NCI-H146 (cell line): ENCODE measurements around the gene TMEM204.

Source experiments
- DNase-seq: peaks from one replicate; lab custom pipeline; 2025; lab: John Stamatoyannopoulos, UW

TMEM204 gene

GRCh38 chr16:1533443-1533951, at the start of gene TMEM204:
TSS of gene TMEM204 (plus strand) at chr16:1533666. CDS start at chr16:1534276, 610 bp downstream.
- no peak for DNase-seq

- no peak for DNase-seq
Measured at GRCh38 chr16:1485847-1486496, 47.5 kb upstream of the TMEM204 start.

GRCh38 chr16:1486551-1487390, 46.7 kb upstream of the TMEM204 start:
- DNase-seq: no peak

- no peak for DNase-seq
Measured at GRCh38 chr16:1487395-1488053, 45.9 kb upstream of the TMEM204 start.

- no peak for DNase-seq
Measured at GRCh38 chr16:1488054-1488601, 45.3 kb upstream of the TMEM204 start.

DNA sequence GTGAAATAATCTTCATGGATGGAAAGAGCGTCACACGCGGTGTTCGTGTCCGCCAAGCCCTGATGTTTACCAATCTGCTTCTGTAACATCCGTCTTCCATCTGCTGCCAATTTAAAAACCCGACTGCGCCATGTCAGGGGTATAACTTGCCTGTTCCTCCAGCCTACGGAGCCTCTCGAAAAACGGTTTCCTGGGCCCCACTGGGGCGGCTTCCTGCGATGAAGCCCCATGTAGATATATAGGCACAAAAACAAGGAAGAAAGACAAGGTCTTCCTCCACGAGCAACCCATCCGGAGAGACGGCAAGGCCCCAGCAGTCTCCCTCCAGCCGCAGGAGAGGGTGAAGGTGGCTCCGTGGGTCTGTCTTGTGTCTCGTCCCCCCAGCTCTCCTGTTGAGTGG, 44.8 kb upstream of the TMEM204 start, which contains the start of gene PTX4:
TSS of gene PTX4 (minus strand) at position 326 of the 400 bp plus-strand sequence. CDS start at position 291, 35 bp downstream.
- no peak for DNase-seq

GRCh38 chr16:1489077-1489476, 44.4 kb upstream of the TMEM204 start:
- no peak for DNase-seq

- DNase-seq: no peak
Measured at GRCh38 chr16:1491327-1491726, 42.1 kb upstream of the TMEM204 start.

GRCh38 chr16:1492082-1492922, 41.2 kb upstream of the TMEM204 start:
- no peak for DNase-seq

DNA sequence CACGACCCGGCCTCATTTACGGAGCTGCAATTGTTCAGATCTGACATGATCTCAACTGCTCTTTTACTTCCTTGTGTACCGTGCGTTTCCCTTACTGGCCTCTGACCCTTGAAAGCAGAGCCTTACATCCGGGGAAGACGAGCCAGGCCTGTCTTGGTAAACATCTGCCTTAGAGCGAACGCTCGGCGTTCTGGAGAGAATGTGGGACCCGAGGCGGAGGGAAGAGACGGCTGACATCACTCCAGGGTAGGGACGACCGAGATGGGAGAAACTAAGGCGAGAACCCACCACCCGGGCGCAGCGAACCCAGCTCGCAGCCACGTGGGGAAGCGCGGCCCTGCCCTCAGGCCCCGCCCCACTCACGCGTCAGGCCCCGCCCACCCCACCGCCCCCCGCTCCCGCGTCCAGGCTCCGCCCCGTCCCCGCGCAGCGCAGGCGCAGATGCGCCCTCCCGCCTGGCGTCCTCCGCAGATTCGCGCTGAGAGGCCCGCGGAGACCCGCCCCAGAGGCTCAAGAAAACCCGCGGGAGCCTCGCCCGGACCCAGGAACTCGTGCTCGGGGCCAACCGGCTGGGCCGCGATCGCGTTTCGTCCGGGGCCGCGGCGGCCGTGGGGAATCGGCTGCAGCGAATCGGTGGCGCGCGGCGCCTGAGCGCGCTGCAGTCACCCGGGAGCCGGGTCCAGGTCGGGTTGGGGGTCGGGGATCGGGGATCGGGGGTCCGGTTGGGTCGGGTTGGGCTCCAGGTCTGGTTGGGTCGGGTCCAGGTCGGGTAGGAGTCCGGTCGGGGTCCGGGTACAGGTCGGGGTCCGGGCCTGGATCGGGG, 40.3 kb upstream of the TMEM204 start, which contains the start of gene TELO2:
TSS of gene TELO2 (plus strand) at position 438 of the 823 bp plus-strand sequence. CDS start 922 bp downstream, outside the sequence.
- DNase-seq: peak; percentile 82

DNA sequence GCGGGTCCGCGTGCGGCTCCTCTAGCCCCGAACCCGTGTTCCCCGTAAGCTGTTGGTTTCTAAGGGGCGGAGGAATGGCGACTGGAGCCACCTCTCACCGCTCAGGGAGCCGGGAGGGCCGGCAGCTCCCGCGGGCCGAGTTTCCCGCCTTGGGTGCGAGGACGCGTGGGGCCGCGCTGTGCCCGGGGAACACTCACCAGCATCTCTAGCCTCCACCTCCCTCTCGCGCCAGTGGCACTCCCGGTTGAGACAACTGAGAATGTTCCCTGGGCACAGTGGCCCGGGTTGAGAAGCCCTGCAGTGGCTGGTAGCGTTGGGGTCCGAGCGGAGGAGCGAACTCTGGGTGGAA, 39.7 kb upstream of the TMEM204 start:
- peak; percentile 39 for DNase-seq

- DNase-seq: peak; percentile 21
Measured at GRCh38 chr16:1494129-1494640, 39.3 kb upstream of the TMEM204 start.

GRCh38 chr16:1494711-1495110, 38.8 kb upstream of the TMEM204 start:
- DNase-seq: no peak

DNA sequence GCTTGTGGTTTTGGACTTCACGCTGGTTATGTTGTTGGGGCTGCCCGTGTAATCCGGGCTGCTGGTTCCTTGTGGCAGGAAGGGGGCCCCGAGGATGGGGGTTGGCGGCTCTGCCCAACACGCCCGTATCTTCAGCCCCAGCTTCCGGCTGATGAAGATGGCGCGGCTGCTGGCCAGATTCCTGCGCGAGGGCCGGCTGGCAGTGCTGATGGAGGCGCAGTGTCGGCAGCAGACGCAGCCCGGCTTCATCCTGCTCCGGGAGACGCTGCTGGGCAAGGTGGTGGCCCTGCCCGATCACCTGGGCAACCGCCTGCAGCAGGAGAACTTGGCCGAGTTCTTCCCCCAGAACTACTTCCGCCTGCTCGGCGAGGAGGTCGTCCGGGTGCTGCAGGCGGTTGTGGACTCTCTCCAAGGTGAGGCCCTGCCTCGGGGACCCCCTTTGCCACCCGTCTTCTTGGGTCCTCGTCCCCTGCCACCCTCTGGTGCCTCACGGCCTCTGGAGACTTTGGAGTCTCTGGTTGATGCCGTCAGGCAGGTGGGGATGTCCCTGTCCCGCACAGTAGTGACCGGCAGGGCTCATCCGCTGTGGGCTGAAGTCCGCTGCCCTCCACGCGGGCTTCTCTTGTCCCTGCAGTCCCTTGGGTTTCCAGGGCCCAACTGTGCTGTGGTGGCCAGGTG, 38.1 kb upstream of the TMEM204 start:
- no peak for DNase-seq

- DNase-seq: no peak
Measured at GRCh38 chr16:1495889-1496262, 37.6 kb upstream of the TMEM204 start.

DNA sequence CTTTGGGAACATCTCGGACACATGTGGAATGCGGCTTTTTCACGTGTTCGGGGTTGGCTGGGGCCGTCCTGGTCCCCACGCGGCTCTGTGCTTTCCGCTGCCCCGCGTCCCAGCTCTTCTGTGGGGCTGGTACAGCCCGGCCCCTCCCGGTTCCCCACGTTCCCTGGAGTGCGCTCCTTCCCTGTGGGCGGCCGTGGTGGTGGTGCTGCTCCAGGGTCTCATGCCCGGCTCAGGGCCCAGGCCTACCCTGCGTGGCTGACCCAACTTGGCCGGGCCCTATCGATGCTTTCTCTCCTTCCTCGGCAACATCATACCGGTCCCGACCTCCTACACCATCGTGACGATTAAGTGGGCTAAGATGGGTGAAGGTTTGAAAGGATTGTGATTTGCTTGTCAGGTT, 37.0 kb upstream of the TMEM204 start:
- DNase-seq: no peak

DNA sequence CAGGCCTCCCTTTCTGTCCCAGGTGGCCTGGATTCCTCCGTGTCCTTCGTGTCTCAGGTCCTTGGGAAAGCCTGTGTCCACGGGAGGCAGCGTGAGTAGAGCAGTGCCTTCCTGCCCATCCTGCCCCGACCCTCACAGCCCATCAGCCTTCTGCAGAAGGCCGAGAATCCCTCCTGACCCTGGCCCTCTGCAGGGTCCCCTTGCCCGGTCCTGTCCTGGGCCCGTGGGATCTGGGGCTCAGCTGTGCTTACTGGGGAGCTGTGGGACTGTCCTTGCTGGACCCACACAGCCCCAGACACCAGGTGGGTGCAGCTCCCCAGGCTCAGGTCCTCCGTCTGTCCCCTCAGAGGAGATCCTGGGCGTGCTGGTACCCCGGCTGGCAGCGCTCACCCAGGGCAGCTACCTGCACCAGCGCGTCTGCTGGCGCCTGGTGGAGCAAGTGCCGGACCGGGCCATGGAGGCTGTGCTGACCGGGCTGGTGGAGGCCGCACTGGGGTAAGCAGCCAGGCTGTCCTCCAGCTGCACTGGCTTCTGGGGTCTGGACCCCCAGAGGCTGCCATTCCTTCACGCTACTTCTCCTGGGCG, 36.4 kb upstream of the TMEM204 start:
- DNase-seq: no peak

DNA sequence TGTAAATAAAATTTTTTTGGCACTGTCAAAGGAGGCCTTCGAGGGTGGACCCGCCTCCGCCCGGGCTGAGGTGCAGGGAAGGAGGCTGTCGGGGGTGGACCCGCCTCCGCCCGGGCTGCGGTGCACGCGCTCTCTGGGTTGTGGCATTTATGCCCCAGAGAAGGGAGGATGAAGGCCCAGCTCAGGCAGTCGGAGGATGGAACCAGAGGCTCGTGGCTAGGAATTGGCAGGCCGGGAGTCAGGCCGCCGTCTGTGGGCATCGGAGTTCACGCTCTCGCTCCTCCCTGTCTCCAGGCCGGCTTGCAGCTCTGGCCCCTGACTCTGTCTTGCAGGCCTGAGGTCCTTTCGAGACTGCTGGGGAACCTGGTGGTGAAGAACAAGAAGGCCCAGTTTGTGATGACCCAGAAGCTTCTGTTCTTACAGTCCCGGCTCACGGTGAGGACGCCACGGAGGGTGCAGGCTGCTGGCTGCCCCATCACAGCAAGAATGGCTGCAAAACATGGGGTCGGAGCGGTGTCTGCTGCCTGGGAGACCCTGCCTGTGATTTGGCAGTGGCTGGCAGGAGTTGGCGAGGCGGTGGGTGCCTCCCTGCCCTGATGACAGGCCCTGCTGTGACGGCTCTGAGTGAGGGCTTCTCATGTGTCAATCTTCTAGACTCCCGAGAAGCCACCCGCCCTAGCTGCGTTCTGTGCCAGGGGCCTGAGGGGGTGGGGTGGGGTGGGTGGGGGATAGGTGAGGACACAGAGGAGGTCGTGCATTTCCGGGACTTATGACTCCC, 34.4 kb upstream of the TMEM204 start:
- no peak for DNase-seq
